Heart left ventricle (tissue), 16 donors: ENCODE measurements around the gene SLC23A2. TPM values are rescaled to one million over a fixed set of nuclear protein-coding genes. Genes with fewer than 3 reads are reported as not detected.
A peak's percentile ranks its signal among the peaks of the same experiment; 100 is the strongest.

Experiments used
- ATAC-seq, 4 donors: fragments of 200-7000 bp; cut with Tn5 transposase; one replicate each; pipeline ENCODE4 v1.9.1; 2020 to 2022; ENCODE audit warnings: moderate library complexity in 4 of 4, mild to moderate bottlenecking in 3 of 4, moderate number of reproducible peaks in 1 of 4
- DNase-seq, 5 donors: peaks; one replicate each; pipeline ENCODE4 v3.0.0-alpha.2; 2020
- H3K27ac ChIP-seq, 12 donors: fragments of 200-600 bp; sonication (generic) in 4 of 12; one replicate each; pipeline versions ENCODE4 v1.5.0 to v1.8.0; 2016 to 2022; ENCODE audit warnings: mild to moderate bottlenecking in 2 of 12
- H3K27me3 ChIP-seq, 9 donors: fragments of 200-600 bp; sonication (generic) in 2 of 9; one replicate each; pipeline versions ENCODE4 v1.5.1 to v1.8.0; 2016 to 2022; ENCODE audit warnings: mild to moderate bottlenecking in 3 of 9
- H3K36me3 ChIP-seq, 9 donors: fragments of 200-600 bp; sonication (generic) in 2 of 9; one replicate each; pipeline versions ENCODE4 v1.5.0 to v1.8.0; 2018 to 2022; ENCODE audit warnings: mild to moderate bottlenecking in 2 of 9
- H3K4me1 ChIP-seq, 12 donors: fragments of 200-600 bp; sonication (generic) in 4 of 12; one replicate each; pipeline versions ENCODE4 v1.5.0 to v1.8.0; 2016 to 2022; ENCODE audit warnings: mild to moderate bottlenecking in 3 of 12
- H3K4me3 ChIP-seq, 12 donors: fragments of 200-600 bp; sonication (generic) in 4 of 12; one replicate each; pipeline versions ENCODE4 v1.5.0 to v1.8.0; 2017 to 2022; ENCODE audit warnings: mild to moderate bottlenecking in 9 of 12, moderate library complexity in 4 of 12
- H3K9me3 ChIP-seq, 12 donors: fragments of 200-600 bp; sonication (generic) in 4 of 12; one replicate each; pipeline versions ENCODE4 v1.5.0 to v1.8.0; 2016 to 2022; ENCODE audit warnings: mild to moderate bottlenecking in 1 of 12
- POLR2A ChIP-seq, 2 donors: fragments of 450-650 bp; IDR thresholded peaks; one replicate each; pipeline ENCODE4 v1.6.1; 2017; ENCODE audit warnings: antibody characterized with exemption in 2 of 2, mild to moderate bottlenecking in 2 of 2, moderate library complexity in 2 of 2
- WGBS, 4 donors: extraction: QIAGEN DNeasy Blood & Tissue Kit in 2 of 4; methylation state at CpG; one replicate each; pipeline versions ENCODE4 v1.1.5 to v1.1.7; 2013 to 2018; 5-methylcytosine and 5-hydroxymethylcytosine counted together
- intact Hi-C, 10 donors: fragments of 100-400 bp; cut with DNase I; formaldehyde crosslinking; loops; one replicate each; pipeline versions ENCODE4 v1.11.1 to v1.14.2; 2022
- polyA plus RNA-seq, 2 donors: library from polyadenylated mRNA; stranded (reverse); fragments of 200-250 nt; gene quantifications; one replicate each; pipeline ENCODE4 v1.2.3, GENCODE V29; 2013
- total RNA-seq, 9 donors: library from RNA; depleted of rRNA in 2 of 9; stranded (reverse); fragments of >200 nt in 2 of 9; fragmentation: NEBNext Ultra II Directional in 3 of 9; extraction: Animal tissue kit (Norgen Biotek cat#: 25700) in 3 of 9; gene quantifications; one replicate each; pipeline versions ENCODE4 v1.1.0 to v1.2.4, GENCODE V29; 2016 to 2023
- TF ChIP-seq, protein P1 (sequence below), 12 donors: fragments of 200-600 bp; sonication (generic) in 4 of 12; IDR thresholded peaks; one replicate each; pipeline versions ENCODE4 v1.5.0 to v1.8.0; 2018 to 2022; ENCODE audit warnings: antibody characterized with exemption in 12 of 12, mild to moderate bottlenecking in 5 of 12
- donor health status: ischemic (EF 13 %, LVEDD 7.1; RV severe dilation, severe dysfunction).
- donor health status: healthy with polysubstance abuse.
- donor health status: DM: no; HTN: yes; CAD: no.
- donor health status: DM: no; HTN: no; CAD: no.
- donor health status: ischemic (EF 25% LVEDD 6.9; RV normal size, moderate dysfunction).
- donor health status: ischemic (EF 25% LVEDD 5.7; RV mildly dilated, moderate dysfunction).
- donor health status: healthy.
- donor health status: DM: yes; HTN: yes; CAD: no.
- donor health status: ischemic (EF 35%, LVEDD 5.7; RV mildly dilated, moderate dysfunction).
- donor health status: nonischemic (EF 11% LVEDD 7.7; RV severe dilation, severe dysfunction).
- donor health status: DM: yes; HTN: yes; CAD: no.
- donor health status: PGD.
- donor health status: ischemic (EF 29% LVEDD 5.4; RV normal size, mild dysfunction).
- donor health status: nonischemic (EF 23%, LVEDD 6.1; RV moderate dilation, normal function).

SLC23A2 gene
- total and polyA plus RNA-seq, 11 donors: 3.0 to 18.7 (median 8.1) TPM

DNA sequence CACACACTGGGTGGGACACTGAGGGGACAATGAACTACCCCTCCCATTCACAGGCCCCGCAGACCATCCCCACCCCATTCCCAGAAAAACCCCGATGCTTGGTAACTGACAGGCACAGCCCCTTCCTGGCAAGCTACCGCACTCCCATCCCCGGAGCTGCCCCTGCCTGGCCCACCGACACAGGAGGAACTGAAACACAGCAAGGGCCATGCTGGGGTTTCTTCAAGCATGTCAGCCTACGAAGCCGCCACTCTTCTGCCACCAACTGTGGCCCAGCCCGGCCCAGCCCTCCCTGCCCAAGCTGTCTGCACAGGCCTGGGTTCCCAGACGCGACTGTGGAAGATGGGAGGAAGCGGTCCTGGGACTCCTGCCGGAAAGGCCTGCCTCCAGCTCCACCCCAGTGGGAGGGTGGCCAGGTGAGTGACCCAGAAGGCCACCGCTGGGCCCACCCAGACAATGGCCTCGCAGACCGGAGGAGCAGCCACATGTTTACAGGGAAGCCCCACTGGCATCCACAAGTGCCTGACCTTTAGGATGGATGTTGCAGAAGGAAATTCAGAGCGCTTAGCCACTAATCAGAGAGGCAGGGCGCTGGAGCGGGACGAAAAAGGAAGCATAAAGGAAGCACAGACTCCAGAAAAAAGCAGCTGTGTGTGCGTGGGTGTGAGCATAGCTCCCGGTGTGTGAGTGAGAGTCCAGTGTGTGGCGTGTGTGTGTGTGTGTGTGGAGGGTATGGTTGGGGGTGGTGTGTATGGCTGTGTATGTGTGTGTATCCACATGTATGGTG is 188.0 kb downstream of the SLC23A2 start:
- Histone ChIP-seq H3K4me1 (peaks cover 0 to 81% (median 18%) of the 10 kb centered on the region in 12 donors), H3K27ac (peak overlapping the region; percentile 17 to 97 (median 60)), H3K36me3 (no peaks in the 10 kb centered on the region), H3K4me3 (peak overlapping the region in 5 of 12 donors; percentile 5 to 58 (median 25)), H3K27me3 (no peaks in the 10 kb centered on the region), H3K9me3 (no peaks in the 10 kb centered on the region)
- intact Hi-C loops: no loop called here
- WGBS, 4 donors: 44 to 59% (median 51%) methylated on average over 21 to 22 of the region's 22 CpGs
- TF ChIP-seq, protein P1, sequence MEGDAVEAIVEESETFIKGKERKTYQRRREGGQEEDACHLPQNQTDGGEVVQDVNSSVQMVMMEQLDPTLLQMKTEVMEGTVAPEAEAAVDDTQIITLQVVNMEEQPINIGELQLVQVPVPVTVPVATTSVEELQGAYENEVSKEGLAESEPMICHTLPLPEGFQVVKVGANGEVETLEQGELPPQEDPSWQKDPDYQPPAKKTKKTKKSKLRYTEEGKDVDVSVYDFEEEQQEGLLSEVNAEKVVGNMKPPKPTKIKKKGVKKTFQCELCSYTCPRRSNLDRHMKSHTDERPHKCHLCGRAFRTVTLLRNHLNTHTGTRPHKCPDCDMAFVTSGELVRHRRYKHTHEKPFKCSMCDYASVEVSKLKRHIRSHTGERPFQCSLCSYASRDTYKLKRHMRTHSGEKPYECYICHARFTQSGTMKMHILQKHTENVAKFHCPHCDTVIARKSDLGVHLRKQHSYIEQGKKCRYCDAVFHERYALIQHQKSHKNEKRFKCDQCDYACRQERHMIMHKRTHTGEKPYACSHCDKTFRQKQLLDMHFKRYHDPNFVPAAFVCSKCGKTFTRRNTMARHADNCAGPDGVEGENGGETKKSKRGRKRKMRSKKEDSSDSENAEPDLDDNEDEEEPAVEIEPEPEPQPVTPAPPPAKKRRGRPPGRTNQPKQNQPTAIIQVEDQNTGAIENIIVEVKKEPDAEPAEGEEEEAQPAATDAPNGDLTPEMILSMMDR (IDR thresholded peaks at IDR 0.05): no peak
- no peak for TF ChIP-seq POLR2A (IDR thresholded peaks at IDR 0.05)
- ATAC-seq: peak in 3 of 4 donors; percentile 37 to 78 (median 57)
- DNase-seq: peak in 4 of 5 donors; percentile 47 to 59 (median 56)

DNA sequence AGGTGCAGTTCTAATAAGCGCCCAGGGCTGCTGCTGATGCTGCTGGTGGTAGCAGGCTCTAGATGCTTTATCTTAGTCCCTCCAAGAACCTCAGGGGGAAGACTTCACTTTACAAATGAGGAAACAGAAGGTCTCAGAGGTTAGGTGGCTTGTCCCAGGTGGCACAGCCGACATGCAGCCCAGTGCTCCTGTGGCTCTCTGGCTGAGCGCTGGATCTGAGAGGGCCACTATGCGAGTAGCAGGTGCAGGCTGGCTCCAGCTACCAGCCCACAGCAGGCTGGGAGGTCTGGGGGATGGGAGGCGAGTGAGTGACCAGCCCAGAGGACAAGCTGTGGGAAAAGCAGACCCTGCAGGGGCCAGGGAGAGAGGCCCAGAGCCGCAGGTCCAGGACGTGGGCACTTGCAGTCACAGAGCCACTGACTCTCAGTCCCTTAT is 188.7 kb downstream of the SLC23A2 start:
- intact Hi-C loops: no loop called here
- TF ChIP-seq, protein P1 (IDR thresholded peaks at IDR 0.05): no peak
- TF ChIP-seq POLR2A (IDR thresholded peaks at IDR 0.05): no peak
- Histone ChIP-seq H3K4me3 (peak overlapping the region in 2 of 12 donors; percentile 25 to 58), H3K4me1 (peaks cover 0 to 87% (median 18%) of the 10 kb centered on the region in 12 donors), H3K9me3 (no peaks in the 10 kb centered on the region), H3K27ac (peak overlapping the region in 10 of 12 donors; percentile 5 to 97 (median 68)), H3K27me3 (no peaks in the 10 kb centered on the region), H3K36me3 (no peaks in the 10 kb centered on the region)
- ATAC-seq: no peak
- no peak for DNase-seq
- 77 to 86% (median 84%) methylated on average over 7 of the region's 7 CpGs for WGBS, 4 donors

DNA sequence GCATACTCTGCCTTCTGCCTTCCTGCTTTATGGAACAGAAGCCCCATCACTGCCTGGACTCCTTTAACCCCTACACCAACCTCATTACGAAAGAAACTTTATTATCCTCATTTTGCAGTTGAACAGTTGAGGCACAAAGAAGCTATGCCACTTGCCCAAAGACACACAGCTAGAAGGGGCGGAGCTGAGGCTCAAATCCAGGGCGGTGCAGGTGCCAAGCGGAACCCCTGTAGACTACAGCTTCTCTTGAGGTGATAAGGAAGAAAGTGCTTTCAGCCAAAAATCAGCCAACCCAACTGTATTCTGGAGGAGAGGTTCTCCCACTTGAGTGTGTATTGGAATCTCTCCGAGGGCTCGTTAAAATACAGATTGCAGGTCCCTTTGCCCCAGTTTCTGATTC is 189.1 kb downstream of the SLC23A2 start:
- Histone ChIP-seq H3K4me3 (peak overlapping the region in 1 of 12 donors; percentile 58), H3K36me3 (no peaks in the 10 kb centered on the region), H3K4me1 (peaks cover 0 to 92% (median 18%) of the 10 kb centered on the region in 12 donors), H3K27ac (peak overlapping the region in 8 of 12 donors; percentile 14 to 97 (median 71)), H3K9me3 (no peaks in the 10 kb centered on the region), H3K27me3 (no peaks in the 10 kb centered on the region)
- no peak for ATAC-seq
- DNase-seq: no peak
- TF ChIP-seq POLR2A (IDR thresholded peaks at IDR 0.05): no peak
- TF ChIP-seq, protein P1 (IDR thresholded peaks at IDR 0.05): no peak
- WGBS, 4 donors: 86 to 93% (median 92%) methylated on average over 4 to 6 of the region's 6 CpGs
- intact Hi-C loops: no loop called here

DNA sequence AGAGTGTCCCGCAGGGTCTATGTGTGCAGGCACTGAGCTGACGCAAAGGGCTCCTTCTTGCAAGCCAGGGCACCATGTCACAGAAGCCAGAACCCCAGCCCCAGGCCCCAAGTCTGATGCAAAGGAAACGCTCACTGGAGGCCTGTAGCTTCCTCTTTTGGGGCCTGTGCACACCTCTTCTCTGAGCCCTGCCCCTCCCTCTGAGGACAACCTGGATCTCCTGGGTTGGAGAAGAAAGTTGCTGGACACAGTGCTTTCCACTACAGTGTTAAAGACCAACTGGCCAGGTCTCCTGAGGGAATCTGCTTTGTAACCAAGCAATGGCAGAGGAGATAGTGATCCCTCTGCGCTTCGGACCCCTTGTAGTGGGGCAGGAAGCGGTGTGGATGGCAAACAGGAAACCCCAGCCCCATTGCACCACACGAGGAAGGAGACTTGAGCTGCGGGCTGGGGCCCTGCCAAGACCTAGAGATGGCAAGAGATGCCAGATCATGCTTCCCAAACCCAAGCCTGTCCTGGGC is 189.6 kb downstream of the SLC23A2 start:
- Histone ChIP-seq H3K9me3 (no peaks in the 10 kb centered on the region), H3K27ac (peak overlapping the region in 5 of 12 donors; percentile 14 to 97 (median 78)), H3K27me3 (no peaks in the 10 kb centered on the region), H3K4me1 (peaks cover 0 to 97% (median 18%) of the 10 kb centered on the region in 12 donors), H3K36me3 (no peaks in the 10 kb centered on the region), H3K4me3 (peak overlapping the region in 1 of 12 donors; percentile 58)
- DNase-seq (peak; percentile 65 to 85 (median 77)), ATAC-seq (peak; percentile 22 to 66 (median 48))
- 68 to 84% (median 74%) methylated on average over 8 of the region's 8 CpGs for WGBS, 4 donors
- intact Hi-C loops: no loop called here
- TF ChIP-seq, protein P1 (IDR thresholded peaks at IDR 0.05): no peak
- no peak for TF ChIP-seq POLR2A (IDR thresholded peaks at IDR 0.05)
